MCF 10A (cell line): ENCODE results near the gene OR2T5. TPM values are rescaled to one million over a fixed set of nuclear protein-coding genes. Genes with fewer than 3 reads are reported as not detected.
"Not testable (repeated sequence)": the region's sequence is repeated elsewhere in the genome, so short reads cannot be mapped to it uniquely, and the experiment has no call there.

Experiments used
- Bru-seq: library from RNA; stranded (reverse); fragments of 400-500 nt; gene quantifications from one replicate; lab custom pipeline; 2021; lab: Mats Ljungman, UMichigan
- BruChase-seq, 2 experiments: library from RNA; stranded (reverse); fragments of 400-500 nt; gene quantifications; one replicate each; lab custom pipeline; 2021; lab: Mats Ljungman, UMichigan
- BruUV-seq: library from RNA; stranded (reverse); fragments of 400-500 nt; replicated peaks from 2 replicates; lab custom pipeline; 2021; lab: Mats Ljungman, UMichigan
- CTCF ChIA-PET: fragments of 300-600 bp; sonication (Branson Sonifier 250); formaldehyde crosslinking; extraction: SDS; loops from one replicate; lab custom pipeline; 2021; ENCODE audit warnings: antibody characterized with exemption, inconsistent platforms; lab: Yijun Ruan, JAX
- POLR2A ChIA-PET: fragments of 300-600, 350-650 bp; sonication (Branson Sonifier 250); formaldehyde crosslinking; extraction: SDS; loops from one replicate; lab custom pipeline; 2020; ENCODE audit warnings: antibody characterized with exemption, inconsistent platforms; lab: Yijun Ruan, JAX
- DNase-seq: peaks from one replicate; pipeline ENCODE4 v3.0.0-alpha.2; 2018; ENCODE audit not compliant: unreplicated experiment
- H3K27ac Mint-ChIP-seq: one replicate; pipeline ENCODE4 v1.8.0; 2022; ENCODE audit warnings: mild to moderate bottlenecking, low read depth, mixed read lengths; ENCODE audit not compliant: unreplicated experiment
- H3K27me3 Mint-ChIP-seq: one replicate; pipeline ENCODE4 v1.8.0; 2022; ENCODE audit warnings: mixed read lengths; ENCODE audit not compliant: insufficient read depth, unreplicated experiment
- H3K36me3 Mint-ChIP-seq: one replicate; pipeline ENCODE4 v1.8.0; 2022; ENCODE audit warnings: mild to moderate bottlenecking, moderate library complexity, mixed read lengths; ENCODE audit not compliant: insufficient read depth, unreplicated experiment
- H3K4me1 Mint-ChIP-seq: one replicate; pipeline ENCODE4 v1.8.0; 2022; ENCODE audit warnings: mixed read lengths; ENCODE audit not compliant: insufficient read depth, unreplicated experiment
- H3K4me3 Mint-ChIP-seq: one replicate; pipeline ENCODE4 v1.8.0; 2022; ENCODE audit warnings: mild to moderate bottlenecking, moderate library complexity, mixed read lengths; ENCODE audit not compliant: unreplicated experiment
- H3K9me3 Mint-ChIP-seq: one replicate; pipeline ENCODE4 v1.8.0; 2022; ENCODE audit warnings: mixed read lengths; ENCODE audit not compliant: unreplicated experiment
- intact Hi-C: fragments of 100-400 bp; cut with micrococcal nuclease; formaldehyde crosslinking; loops from 2 replicates; pipeline ENCODE4 v1.14.1; 2022
- long read RNA-seq: library from polyadenylated mRNA; stranded (forward); transcript quantifications from one replicate; pipeline ENCODE4 v2.0.0, GENCODE V29; 2022
- total RNA-seq: library from RNA; stranded (reverse); gene quantifications from 2 replicates; pipeline ENCODE4 v1.2.3, GENCODE V29; 2022

Gene OR2T5
- total RNA-seq = not detected in 2 replicates
- not detected for Bru-seq, nascent RNA
- not detected for BruChase-seq, experiment 1, labeled RNA remaining after a 6-hour chase
- BruChase-seq, experiment 2, labeled RNA remaining after a 2-hour chase = not detected
- long read RNA-seq = 0 reads

DNA sequence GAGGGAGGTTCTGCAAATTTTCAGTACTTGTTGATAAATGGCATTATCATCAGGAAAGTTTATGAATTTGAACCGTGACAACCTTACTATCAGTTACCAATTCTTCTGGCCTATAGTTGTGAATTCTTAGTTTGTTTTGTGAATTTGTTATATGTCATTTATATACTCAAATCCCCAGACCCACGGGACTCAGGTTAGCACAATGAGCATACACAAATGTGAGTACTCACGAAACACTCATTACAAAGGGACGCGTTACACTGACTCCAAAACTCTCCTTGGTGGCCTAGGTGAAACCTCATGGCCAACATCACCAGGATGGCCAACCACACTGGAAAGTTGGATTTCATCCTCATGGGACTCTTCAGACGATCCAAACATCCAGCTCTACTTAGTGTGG is at the start of gene OR2T5:
OR2T5 (plus strand) TSS at position 301 of the 400 bp plus-strand sequence; CDS start at position 301, 0 bp downstream.
- H3K4me1 Mint-ChIP-seq, H3K9me3 Mint-ChIP-seq, intact Hi-C loops, H3K36me3 Mint-ChIP-seq, BruUV-seq, POLR2A ChIA-PET, DNase-seq, H3K27me3 Mint-ChIP-seq, CTCF ChIA-PET, H3K27ac Mint-ChIP-seq, H3K4me3 Mint-ChIP-seq: not testable (repeated sequence)

GRCh38 chr1:248438668-248439067 is 49.7 kb upstream of the OR2T5 start:
- H3K4me3 Mint-ChIP-seq, H3K4me1 Mint-ChIP-seq, H3K27ac Mint-ChIP-seq, H3K27me3 Mint-ChIP-seq, H3K36me3 Mint-ChIP-seq, DNase-seq, H3K9me3 Mint-ChIP-seq, BruUV-seq, POLR2A ChIA-PET, CTCF ChIA-PET, intact Hi-C loops: not testable (repeated sequence)

DNA sequence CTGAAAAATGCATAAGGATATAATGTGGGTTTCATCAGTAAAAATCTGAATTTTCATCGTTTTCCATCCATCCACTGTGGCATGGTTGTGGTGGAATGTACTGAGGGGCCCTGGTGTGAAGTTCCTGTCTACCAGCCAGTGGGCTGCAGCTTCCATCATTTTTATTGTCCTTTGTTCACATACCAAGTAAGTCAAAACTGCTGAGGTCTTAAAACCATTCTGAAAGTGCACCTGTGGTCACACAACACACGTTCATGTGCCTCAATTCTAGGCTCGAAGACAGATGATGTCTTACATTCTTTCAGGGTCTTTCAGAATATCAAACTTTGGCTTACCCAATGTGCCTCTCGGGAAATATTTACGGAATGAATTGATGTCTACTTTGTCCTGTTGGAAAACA is 49.1 kb upstream of the OR2T5 start:
- H3K27me3 Mint-ChIP-seq, H3K36me3 Mint-ChIP-seq, CTCF ChIA-PET, intact Hi-C loops, H3K4me1 Mint-ChIP-seq, H3K4me3 Mint-ChIP-seq, DNase-seq, BruUV-seq, H3K27ac Mint-ChIP-seq, H3K9me3 Mint-ChIP-seq: not testable (repeated sequence)
- POLR2A ChIA-PET = interaction anchor here (1.2 kb wide), 1 partner anchor 303 kb away, joined by 3 read pairs; no protein-coding TSS in a partner anchor

DNA sequence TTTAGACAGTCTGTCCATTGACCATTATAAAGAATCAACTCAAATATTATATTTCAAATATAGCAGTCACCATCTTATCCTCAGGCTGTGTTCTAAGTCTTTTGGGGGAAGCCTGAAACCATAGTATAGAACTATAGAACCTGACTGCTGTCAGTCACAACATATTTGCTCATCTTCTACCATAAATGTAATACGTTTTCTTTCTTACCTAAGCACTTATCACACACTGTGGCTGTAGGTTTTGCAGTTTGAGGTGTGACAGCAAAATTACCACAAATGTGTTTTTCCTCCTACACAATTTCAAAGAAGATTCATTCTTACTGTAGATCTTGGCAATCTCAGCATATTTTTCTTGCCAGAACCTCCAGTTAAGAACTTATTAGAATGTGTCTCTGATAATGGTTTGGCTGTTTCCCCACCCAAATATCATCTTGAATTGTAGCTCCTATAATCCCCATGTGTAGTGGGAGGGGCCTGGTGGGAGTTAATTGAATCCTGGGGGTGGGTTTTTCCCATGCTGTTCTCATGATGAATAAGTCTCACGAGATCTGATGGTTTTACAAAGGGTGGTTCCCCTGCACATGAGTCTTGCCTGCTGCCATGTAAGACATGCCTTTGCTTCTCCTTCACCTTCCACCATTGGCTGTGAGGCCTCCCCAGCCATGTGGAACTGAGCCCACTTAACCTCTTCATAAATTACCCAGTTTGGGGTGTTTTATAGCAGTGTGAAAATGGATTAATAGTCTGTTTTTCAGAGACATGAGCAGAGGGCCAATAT is 45.7 kb upstream of the OR2T5 start:
- H3K27ac Mint-ChIP-seq, CTCF ChIA-PET, DNase-seq, POLR2A ChIA-PET, H3K4me3 Mint-ChIP-seq, H3K9me3 Mint-ChIP-seq, H3K36me3 Mint-ChIP-seq, intact Hi-C loops, BruUV-seq, H3K27me3 Mint-ChIP-seq: not testable (repeated sequence)
- peaks cover 17% of the 10 kb centered on the region for H3K4me1 Mint-ChIP-seq

- CTCF ChIA-PET, BruUV-seq, H3K9me3 Mint-ChIP-seq, intact Hi-C loops, H3K27me3 Mint-ChIP-seq, H3K4me3 Mint-ChIP-seq, POLR2A ChIA-PET, DNase-seq, H3K36me3 Mint-ChIP-seq, H3K27ac Mint-ChIP-seq: not testable (repeated sequence)
- peaks cover 17% of the 10 kb centered on the region for H3K4me1 Mint-ChIP-seq
These were observed 43.8 kb upstream of the OR2T5 start for GRCh38 chr1:248444603-248445002.

- POLR2A ChIA-PET = interaction anchor here (0.6 kb wide), 2 partner anchors 19 to 421 kb away, joined by 3 read pairs; no protein-coding TSS in a partner anchor
- intact Hi-C loops, BruUV-seq: not testable (repeated sequence)
These were observed 43.0 kb upstream of the OR2T5 start, which contains the start of gene OR2T2 for GRCh38 chr1:248445399-248445798. Gene OR2T2 (plus strand): TSS chr1:248445637. CDS start chr1:248452798, 7,161 bp downstream.

GRCh38 chr1:248448409-248449074 is 39.8 kb upstream of the OR2T5 start:
- H3K9me3 Mint-ChIP-seq, DNase-seq, intact Hi-C loops, H3K27me3 Mint-ChIP-seq, H3K4me3 Mint-ChIP-seq, H3K27ac Mint-ChIP-seq, CTCF ChIA-PET, BruUV-seq, POLR2A ChIA-PET, H3K36me3 Mint-ChIP-seq: not testable (repeated sequence)
- peaks cover 17% of the 10 kb centered on the region for H3K4me1 Mint-ChIP-seq

More at GRCh38 chr1:248445399-248445798, 43.0 kb upstream of the OR2T5 start, which contains the start of gene OR2T2:
- DNase-seq, H3K27me3 Mint-ChIP-seq, H3K9me3 Mint-ChIP-seq, H3K4me3 Mint-ChIP-seq, H3K27ac Mint-ChIP-seq, H3K36me3 Mint-ChIP-seq: not testable (repeated sequence)
- H3K4me1 Mint-ChIP-seq = peaks cover 17% of the 10 kb centered on the region
- CTCF ChIA-PET = interaction anchor here (0.6 to 0.7 kb wide), 2 partner anchors 25 to 343 kb away, joined by 3 to 4 read pairs; no protein-coding TSS in a partner anchor

DNA sequence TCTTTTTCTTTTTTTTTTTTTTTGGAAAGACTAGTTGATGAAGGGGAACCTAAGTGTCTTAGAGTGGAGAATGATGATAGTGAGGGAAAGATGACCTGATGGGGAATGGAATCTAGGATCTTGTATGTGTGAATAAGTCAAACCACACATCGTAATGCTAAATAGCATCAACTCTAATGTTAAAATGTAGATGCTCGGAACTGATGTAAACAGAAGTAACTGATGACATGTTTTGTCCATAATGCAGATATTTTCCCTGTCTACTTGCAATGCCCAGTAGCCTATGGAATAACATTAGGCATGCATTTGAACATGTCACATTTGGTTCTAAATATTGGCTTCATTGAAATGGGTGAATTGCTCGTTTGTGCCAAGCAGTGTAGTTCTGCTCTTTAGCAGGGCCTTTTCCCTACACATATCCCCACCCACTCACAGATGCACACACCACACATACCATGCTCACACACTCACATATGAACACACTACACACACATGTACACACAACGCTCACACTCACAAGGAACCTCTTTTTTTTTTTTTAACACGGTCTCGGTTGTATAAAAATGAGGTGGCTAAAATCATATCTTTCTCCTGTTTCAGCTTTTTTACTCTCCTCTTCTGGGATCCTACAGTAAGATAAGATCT is 38.4 kb upstream of the OR2T5 start:
- BruUV-seq, CTCF ChIA-PET, H3K27me3 Mint-ChIP-seq, POLR2A ChIA-PET, H3K9me3 Mint-ChIP-seq, intact Hi-C loops, H3K27ac Mint-ChIP-seq, H3K36me3 Mint-ChIP-seq, H3K4me3 Mint-ChIP-seq, DNase-seq: not testable (repeated sequence)
- H3K4me1 Mint-ChIP-seq = peaks cover 13% of the 10 kb centered on the region
